Liver (tissue), 9 donors: Measurements from ENCODE around the gene ATXN7L1. TPM values are rescaled to one million over a fixed set of nuclear protein-coding genes. Genes with fewer than 3 reads are reported as not detected.

ENCODE experiments used
- DNase-seq: peaks from one replicate; pipeline ENCODE4 v3.0.0-alpha.2; 2017; ENCODE audit warnings: low spot score
- H3K27ac ChIP-seq, 2 donors: one replicate each; pipeline ENCODE4 v1.7.0; 2013; ENCODE audit warnings: inconsistent platforms in 2 of 2, low read length in 2 of 2, control low read depth in 1 of 2, low read depth in 1 of 2, mild to moderate bottlenecking in 1 of 2
- H3K27me3 ChIP-seq, 4 donors: one replicate each; pipeline versions ENCODE4 v1.6.1 to v1.7.0; 2013; ENCODE audit warnings: low read length in 3 of 4, inconsistent platforms in 1 of 4, mild to moderate bottlenecking in 1 of 4, moderate library complexity in 1 of 4; ENCODE audit not compliant: control insufficient read depth in 4 of 4, insufficient read depth in 4 of 4
- H3K36me3 ChIP-seq, 4 donors: one replicate each; pipeline versions ENCODE4 v1.6.1 to v1.7.0; 2013; ENCODE audit warnings: low read length in 3 of 4, mild to moderate bottlenecking in 3 of 4, low read depth in 1 of 4, moderate library complexity in 1 of 4; ENCODE audit not compliant: control insufficient read depth in 4 of 4, insufficient read depth in 3 of 4
- H3K4me1 ChIP-seq, 4 donors: one replicate each; pipeline versions ENCODE4 v1.6.1 to v1.7.0; 2013; ENCODE audit warnings: low read length in 3 of 4, mild to moderate bottlenecking in 3 of 4, moderate library complexity in 1 of 4; ENCODE audit not compliant: control insufficient read depth in 4 of 4, insufficient read depth in 4 of 4
- H3K4me3 ChIP-seq, 3 donors: one replicate each; pipeline versions ENCODE4 v1.6.1 to v1.7.0; 2013; ENCODE audit warnings: low read length in 3 of 3, control low read depth in 1 of 3, low read depth in 1 of 3, mild to moderate bottlenecking in 1 of 3
- H3K9ac ChIP-seq, 2 donors: one replicate each; pipeline ENCODE4 v1.7.0; 2013; ENCODE audit warnings: low read length in 2 of 2, mild to moderate bottlenecking in 2 of 2, moderate library complexity in 2 of 2, control low read depth in 1 of 2, low read depth in 1 of 2
- H3K9me3 ChIP-seq, 4 donors: one replicate each; pipeline versions ENCODE4 v1.6.1 to v1.7.0; 2013; ENCODE audit warnings: low read length in 3 of 4; ENCODE audit not compliant: control insufficient read depth in 4 of 4
- FOXA1 ChIP-seq: IDR thresholded peaks from 2 replicates; pipeline ENCODE4 v1.6.1; 2016; ENCODE audit warnings: antibody characterized with exemption
- GABPA ChIP-seq, 2 donors: IDR thresholded peaks in 1 of 2; conservative IDR thresholded peaks in 1 of 2; 2 replicates each; pipeline ENCODE4 v1.6.1; 2016; ENCODE audit warnings: antibody characterized with exemption in 2 of 2, mild to moderate bottlenecking in 1 of 2, moderate library complexity in 1 of 2
- HNF4A ChIP-seq, 2 donors: conservative IDR thresholded peaks; 2 replicates each; pipeline ENCODE4 v1.6.1; 2016; ENCODE audit warnings: antibody characterized with exemption in 2 of 2, mild to moderate bottlenecking in 2 of 2
- RAD21 ChIP-seq, 2 donors: IDR thresholded peaks; 2 replicates each; pipeline ENCODE4 v1.6.1; 2016; ENCODE audit warnings: antibody characterized with exemption in 2 of 2, mild to moderate bottlenecking in 2 of 2
- RXRA ChIP-seq, 2 donors: IDR thresholded peaks; 2 replicates each; pipeline ENCODE4 v1.6.1; 2017 to 2018; ENCODE audit warnings: antibody characterized with exemption in 2 of 2, mild to moderate bottlenecking in 1 of 2
- SP1 ChIP-seq: IDR thresholded peaks from 2 replicates; pipeline ENCODE4 v1.6.1; 2018; ENCODE audit warnings: antibody characterized with exemption, mild to moderate bottlenecking
- TAF1 ChIP-seq: conservative IDR thresholded peaks from 2 replicates; pipeline ENCODE4 v1.6.1; 2016; ENCODE audit warnings: antibody characterized with exemption, mild to moderate bottlenecking
- WGBS: extraction: QIAGEN DNeasy Blood & Tissue Kit; methylation state at CpG from one replicate; pipeline ENCODE4 v1.1.7; 2013; 5-methylcytosine and 5-hydroxymethylcytosine counted together
- polyA plus RNA-seq, 2 donors: library from polyadenylated mRNA; stranded (reverse) in 1 of 2; unstranded in 1 of 2; fragments of 200-250 nt in 1 of 2; fragments of >200 nt in 1 of 2; fragmentation: Nextera tagmentation in 1 of 2; extraction: Ambion mirVana in 1 of 2; gene quantifications; one replicate each; pipeline versions ENCODE4 v1.2.1 to v1.2.3, GENCODE V29; 2013 to 2015
- total RNA-seq, 2 donors: library from RNA; depleted of rRNA; stranded (reverse); fragments of >200 nt; gene quantifications; one replicate each; pipeline ENCODE4 v1.2.3, GENCODE V29; 2014
- TF ChIP-seq, protein P1 (sequence below): IDR thresholded peaks from 2 replicates; pipeline ENCODE4 v1.6.1; 2016; ENCODE audit warnings: antibody characterized with exemption
- TF ChIP-seq, protein P2 (sequence below): IDR thresholded peaks from 2 replicates; pipeline ENCODE4 v1.6.1; 2016; ENCODE audit warnings: antibody characterized with exemption
- TF ChIP-seq, protein P3 (sequence below): fragments of 150-350 bp; IDR thresholded peaks from 2 replicates; pipeline ENCODE4 v1.5.1; 2017; ENCODE audit warnings: improper control_type of control experiment, low read depth, low read length; ENCODE audit not compliant: missing input control
- TF ChIP-seq, protein P4 (sequence below): IDR thresholded peaks from 2 replicates; pipeline ENCODE4 v1.6.1; 2016; ENCODE audit warnings: antibody characterized with exemption, mild to moderate bottlenecking
- TF ChIP-seq, protein P5 (sequence below): IDR thresholded peaks from 2 replicates; pipeline ENCODE4 v1.6.1; 2016; ENCODE audit warnings: antibody characterized with exemption
- donor health status: healthy.
- donor health status: healthy.
- donor health status: healthy.
- donor health status: healthy.
- donor health status: healthy.

The ATXN7L1 gene
- total and polyA plus RNA-seq, 4 donors, result 2.1 to 7.4 (median 5.3) TPM

DNA sequence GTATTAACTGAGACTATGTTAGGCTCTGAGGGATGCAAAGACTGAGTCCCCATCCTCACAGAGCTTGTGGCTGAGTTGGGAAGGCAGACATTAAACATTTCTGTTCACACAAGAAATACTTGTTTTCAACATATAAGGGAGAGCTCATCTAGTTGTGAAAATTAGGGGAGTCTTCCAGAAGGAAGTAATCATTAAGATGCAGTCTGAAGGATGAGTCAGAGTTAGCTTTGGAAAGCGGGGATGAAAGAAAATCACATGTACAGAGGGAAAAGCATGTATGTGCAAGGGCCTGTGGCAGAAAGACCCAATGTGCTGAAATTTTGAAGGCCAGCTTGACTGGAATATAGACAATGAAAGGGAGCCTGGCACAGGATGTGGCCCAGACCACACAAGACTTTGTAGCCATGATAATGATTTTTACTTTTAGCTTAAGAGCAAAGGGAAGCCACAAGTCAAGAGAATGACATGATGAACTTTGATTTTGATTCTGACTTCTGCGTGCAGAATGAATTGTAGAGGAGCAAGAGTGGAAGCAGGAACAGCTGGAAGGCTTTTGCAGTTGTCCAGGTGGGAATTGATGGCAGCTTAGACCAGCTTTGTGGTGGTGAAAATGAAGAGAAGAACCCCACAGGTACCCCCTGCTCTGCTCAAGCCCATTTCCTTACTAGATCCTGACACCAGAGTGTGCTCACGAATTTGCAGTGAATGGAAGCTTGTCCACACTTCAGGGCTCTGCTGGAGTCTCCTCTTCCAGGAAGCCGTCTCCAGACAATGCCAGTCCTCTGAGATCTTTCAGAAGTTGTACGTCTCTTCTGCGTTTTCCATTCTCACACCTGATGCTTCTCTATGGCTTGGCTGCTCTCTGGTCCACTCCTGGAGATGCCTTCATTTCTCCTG, 115.6 kb downstream of the ATXN7L1 start:
- TF ChIP-seq, protein P1, sequence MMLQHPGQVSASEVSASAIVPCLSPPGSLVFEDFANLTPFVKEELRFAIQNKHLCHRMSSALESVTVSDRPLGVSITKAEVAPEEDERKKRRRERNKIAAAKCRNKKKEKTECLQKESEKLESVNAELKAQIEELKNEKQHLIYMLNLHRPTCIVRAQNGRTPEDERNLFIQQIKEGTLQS, result no peak
- peak in 1 of 2 donors; percentile 31 for TF ChIP-seq RAD21 (IDR thresholded peaks at IDR 0.05)
- no peak overlapping the region for H3K9ac ChIP-seq
- H3K4me1 ChIP-seq, result no peaks in the 10 kb centered on the region
- no peaks in the 10 kb centered on the region for H3K27me3 ChIP-seq
- no peak overlapping the region for H3K4me3 ChIP-seq
- no peak overlapping the region for H3K27ac ChIP-seq
- WGBS, result 90% methylated on average over 6 of the region's 6 CpGs
- DNase-seq, result no peak
- H3K36me3 ChIP-seq, result no peaks in the 10 kb centered on the region
- no peaks in the 10 kb centered on the region for H3K9me3 ChIP-seq

DNA sequence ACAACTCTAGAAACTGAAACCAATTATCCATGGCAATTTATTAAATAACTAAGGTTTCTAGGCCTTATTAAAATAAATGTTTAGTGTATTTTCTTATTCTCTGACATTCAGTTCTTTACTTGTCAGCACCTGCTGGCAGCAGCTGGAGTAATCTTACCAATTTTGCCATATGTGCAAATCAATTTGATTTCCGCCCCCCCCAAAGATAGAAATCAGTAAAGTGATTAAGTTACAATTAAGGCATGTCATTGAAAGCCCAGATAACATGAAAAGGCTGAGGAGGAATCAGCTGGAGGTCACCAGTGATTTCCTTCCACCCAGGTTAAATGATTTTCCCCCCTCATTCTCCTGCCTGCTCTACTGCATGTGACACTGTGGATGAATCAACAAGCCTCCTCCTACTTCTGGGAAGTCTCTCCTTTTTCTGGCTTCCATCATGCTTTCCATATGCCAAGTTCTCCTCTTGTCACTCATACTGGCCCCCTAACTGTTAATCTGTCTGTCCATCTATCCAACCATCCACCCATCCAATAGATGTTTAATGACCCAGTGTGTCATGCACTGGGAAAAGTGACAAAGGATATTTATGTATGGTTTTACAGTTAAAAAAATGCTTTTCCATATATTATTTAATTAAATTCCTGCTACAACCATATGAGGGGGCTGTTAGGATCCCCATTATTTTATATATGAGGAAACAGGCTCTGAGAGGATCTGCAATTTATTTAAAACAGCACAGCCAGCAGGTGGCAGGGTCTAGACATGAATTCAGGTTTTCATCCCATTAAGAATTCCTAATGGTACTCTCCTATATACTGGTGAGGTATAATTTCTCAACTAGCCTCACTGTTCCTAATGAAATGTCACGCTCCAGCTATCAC, 116.5 kb downstream of the ATXN7L1 start:
- Histone ChIP-seq H3K9me3 (no peaks in the 10 kb centered on the region), H3K4me3 (no peak overlapping the region), H3K27me3 (no peaks in the 10 kb centered on the region), H3K27ac (no peak overlapping the region), H3K4me1 (no peaks in the 10 kb centered on the region), H3K9ac (no peak overlapping the region), H3K36me3 (no peaks in the 10 kb centered on the region)
- DNase-seq, result no peak
- TF ChIP-seq, protein P2, sequence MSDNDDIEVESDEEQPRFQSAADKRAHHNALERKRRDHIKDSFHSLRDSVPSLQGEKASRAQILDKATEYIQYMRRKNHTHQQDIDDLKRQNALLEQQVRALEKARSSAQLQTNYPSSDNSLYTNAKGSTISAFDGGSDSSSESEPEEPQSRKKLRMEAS, result no peak
- TF ChIP-seq, protein P3, sequence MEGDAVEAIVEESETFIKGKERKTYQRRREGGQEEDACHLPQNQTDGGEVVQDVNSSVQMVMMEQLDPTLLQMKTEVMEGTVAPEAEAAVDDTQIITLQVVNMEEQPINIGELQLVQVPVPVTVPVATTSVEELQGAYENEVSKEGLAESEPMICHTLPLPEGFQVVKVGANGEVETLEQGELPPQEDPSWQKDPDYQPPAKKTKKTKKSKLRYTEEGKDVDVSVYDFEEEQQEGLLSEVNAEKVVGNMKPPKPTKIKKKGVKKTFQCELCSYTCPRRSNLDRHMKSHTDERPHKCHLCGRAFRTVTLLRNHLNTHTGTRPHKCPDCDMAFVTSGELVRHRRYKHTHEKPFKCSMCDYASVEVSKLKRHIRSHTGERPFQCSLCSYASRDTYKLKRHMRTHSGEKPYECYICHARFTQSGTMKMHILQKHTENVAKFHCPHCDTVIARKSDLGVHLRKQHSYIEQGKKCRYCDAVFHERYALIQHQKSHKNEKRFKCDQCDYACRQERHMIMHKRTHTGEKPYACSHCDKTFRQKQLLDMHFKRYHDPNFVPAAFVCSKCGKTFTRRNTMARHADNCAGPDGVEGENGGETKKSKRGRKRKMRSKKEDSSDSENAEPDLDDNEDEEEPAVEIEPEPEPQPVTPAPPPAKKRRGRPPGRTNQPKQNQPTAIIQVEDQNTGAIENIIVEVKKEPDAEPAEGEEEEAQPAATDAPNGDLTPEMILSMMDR, result peak; percentile 68
- TF ChIP-seq RAD21 (IDR thresholded peaks at IDR 0.05), result peak; percentile 90 to 92
- TF ChIP-seq, protein P4, sequence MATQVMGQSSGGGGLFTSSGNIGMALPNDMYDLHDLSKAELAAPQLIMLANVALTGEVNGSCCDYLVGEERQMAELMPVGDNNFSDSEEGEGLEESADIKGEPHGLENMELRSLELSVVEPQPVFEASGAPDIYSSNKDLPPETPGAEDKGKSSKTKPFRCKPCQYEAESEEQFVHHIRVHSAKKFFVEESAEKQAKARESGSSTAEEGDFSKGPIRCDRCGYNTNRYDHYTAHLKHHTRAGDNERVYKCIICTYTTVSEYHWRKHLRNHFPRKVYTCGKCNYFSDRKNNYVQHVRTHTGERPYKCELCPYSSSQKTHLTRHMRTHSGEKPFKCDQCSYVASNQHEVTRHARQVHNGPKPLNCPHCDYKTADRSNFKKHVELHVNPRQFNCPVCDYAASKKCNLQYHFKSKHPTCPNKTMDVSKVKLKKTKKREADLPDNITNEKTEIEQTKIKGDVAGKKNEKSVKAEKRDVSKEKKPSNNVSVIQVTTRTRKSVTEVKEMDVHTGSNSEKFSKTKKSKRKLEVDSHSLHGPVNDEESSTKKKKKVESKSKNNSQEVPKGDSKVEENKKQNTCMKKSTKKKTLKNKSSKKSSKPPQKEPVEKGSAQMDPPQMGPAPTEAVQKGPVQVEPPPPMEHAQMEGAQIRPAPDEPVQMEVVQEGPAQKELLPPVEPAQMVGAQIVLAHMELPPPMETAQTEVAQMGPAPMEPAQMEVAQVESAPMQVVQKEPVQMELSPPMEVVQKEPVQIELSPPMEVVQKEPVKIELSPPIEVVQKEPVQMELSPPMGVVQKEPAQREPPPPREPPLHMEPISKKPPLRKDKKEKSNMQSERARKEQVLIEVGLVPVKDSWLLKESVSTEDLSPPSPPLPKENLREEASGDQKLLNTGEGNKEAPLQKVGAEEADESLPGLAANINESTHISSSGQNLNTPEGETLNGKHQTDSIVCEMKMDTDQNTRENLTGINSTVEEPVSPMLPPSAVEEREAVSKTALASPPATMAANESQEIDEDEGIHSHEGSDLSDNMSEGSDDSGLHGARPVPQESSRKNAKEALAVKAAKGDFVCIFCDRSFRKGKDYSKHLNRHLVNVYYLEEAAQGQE, result no peak
- WGBS, result 82% methylated on average over 2 of the region's 2 CpGs

DNA sequence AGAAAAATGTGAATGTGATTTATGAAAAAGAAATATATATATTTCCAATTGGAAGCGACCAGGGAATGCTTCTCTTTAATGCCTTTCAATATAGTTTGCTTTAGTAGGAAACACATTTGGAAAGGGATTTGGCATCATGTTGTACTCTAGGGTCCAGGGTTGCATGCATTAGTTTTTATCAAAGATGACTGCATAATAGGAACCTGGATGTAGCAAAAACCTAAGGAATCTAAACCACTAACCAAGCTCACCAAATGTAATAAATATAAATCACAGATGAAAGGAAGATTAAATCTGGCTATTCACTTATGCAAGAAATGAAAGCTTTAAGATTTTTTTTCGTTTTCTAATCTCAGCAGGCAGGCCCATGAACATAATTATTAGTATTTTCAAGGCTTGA, 120.0 kb downstream of the ATXN7L1 start:
- H3K36me3 ChIP-seq, result no peaks in the 10 kb centered on the region
- H3K9ac ChIP-seq, result no peak overlapping the region
- no peaks in the 10 kb centered on the region for H3K9me3 ChIP-seq
- H3K4me3 ChIP-seq, result no peak overlapping the region
- H3K4me1 ChIP-seq, result no peaks in the 10 kb centered on the region
- no peaks in the 10 kb centered on the region for H3K27me3 ChIP-seq
- WGBS, result 84% methylated on average over 2 of the region's 2 CpGs
- DNase-seq, result no peak
- H3K27ac ChIP-seq, result no peak overlapping the region
- TF ChIP-seq GABPA (IDR thresholded peaks at IDR 0.05 in 1 of 2, conservative IDR thresholded peaks at IDR 0.05 in 1 of 2), result no peak
- TF ChIP-seq RAD21 (IDR thresholded peaks at IDR 0.05), result no peak
- no peak for TF ChIP-seq SP1
- TF ChIP-seq, protein P5, sequence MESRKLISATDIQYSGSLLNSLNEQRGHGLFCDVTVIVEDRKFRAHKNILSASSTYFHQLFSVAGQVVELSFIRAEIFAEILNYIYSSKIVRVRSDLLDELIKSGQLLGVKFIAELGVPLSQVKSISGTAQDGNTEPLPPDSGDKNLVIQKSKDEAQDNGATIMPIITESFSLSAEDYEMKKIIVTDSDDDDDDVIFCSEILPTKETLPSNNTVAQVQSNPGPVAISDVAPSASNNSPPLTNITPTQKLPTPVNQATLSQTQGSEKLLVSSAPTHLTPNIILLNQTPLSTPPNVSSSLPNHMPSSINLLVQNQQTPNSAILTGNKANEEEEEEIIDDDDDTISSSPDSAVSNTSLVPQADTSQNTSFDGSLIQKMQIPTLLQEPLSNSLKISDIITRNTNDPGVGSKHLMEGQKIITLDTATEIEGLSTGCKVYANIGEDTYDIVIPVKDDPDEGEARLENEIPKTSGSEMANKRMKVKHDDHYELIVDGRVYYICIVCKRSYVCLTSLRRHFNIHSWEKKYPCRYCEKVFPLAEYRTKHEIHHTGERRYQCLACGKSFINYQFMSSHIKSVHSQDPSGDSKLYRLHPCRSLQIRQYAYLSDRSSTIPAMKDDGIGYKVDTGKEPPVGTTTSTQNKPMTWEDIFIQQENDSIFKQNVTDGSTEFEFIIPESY, result no peak
- no peak for TF ChIP-seq RXRA (IDR thresholded peaks at IDR 0.05)
- no peak for TF ChIP-seq HNF4A (conservative IDR thresholded peaks at IDR 0.05)
- TF ChIP-seq, protein P3, result no peak
- no peak for TF ChIP-seq TAF1
- TF ChIP-seq, protein P1, result no peak
- no peak for TF ChIP-seq FOXA1
